OCI-LY1 (cell line): ENCODE measurements around the gene SLC12A5.

Experiments used
- H2AFZ ChIP-seq: fragments of 200-600 bp; sonication (generic), shearing (Covaris generic); 2 replicates; pipeline ENCODE4 v1.6.0; 2014; ENCODE audit warnings: antibody characterized with exemption, mild to moderate bottlenecking, low read length
- H3F3A ChIP-seq: fragments of 200-600 bp; sonication (generic), shearing (Covaris generic); 2 replicates; pipeline ENCODE4 v1.6.0; 2014; ENCODE audit warnings: mild to moderate bottlenecking, antibody characterized with exemption, low read length, moderate library complexity; ENCODE audit not compliant: insufficient read depth
- H3K27ac ChIP-seq: fragments of 200-600 bp; sonication (generic); 2 replicates; pipeline ENCODE4 v1.5.1; 2014; ENCODE audit warnings: low read length, mixed run types, mild to moderate bottlenecking, low read depth; ENCODE audit not compliant: poor library complexity, severe bottlenecking
- H3K27me3 ChIP-seq: fragments of 200-600 bp; sonication (generic); 2 replicates; pipeline ENCODE4 v1.6.0; 2014; ENCODE audit warnings: antibody characterized with exemption, mild to moderate bottlenecking, low read length, moderate library complexity; ENCODE audit not compliant: insufficient read depth
- H3K36me3 ChIP-seq: fragments of 200-600 bp; sonication (generic); 2 replicates; pipeline ENCODE4 v1.6.1; 2014; ENCODE audit warnings: mild to moderate bottlenecking, antibody characterized with exemption, low read length, moderate library complexity, mixed read lengths; ENCODE audit not compliant: insufficient read depth
- H3K4me1 ChIP-seq: fragments of 200-600 bp; sonication (generic); 2 replicates; pipeline ENCODE4 v1.5.1; 2014; ENCODE audit warnings: mild to moderate bottlenecking, low read length, moderate library complexity; ENCODE audit not compliant: insufficient read depth, severe bottlenecking
- H3K4me2 ChIP-seq: fragments of 200-600 bp; sonication (generic), shearing (Covaris generic); 2 replicates; pipeline ENCODE4 v1.6.1; 2014; ENCODE audit warnings: low read length
- H3K4me3 ChIP-seq: fragments of 200-600 bp; sonication (generic); 2 replicates; pipeline ENCODE4 v1.5.1; 2014; ENCODE audit warnings: low read length, low read depth, mild to moderate bottlenecking, mixed read lengths; ENCODE audit not compliant: poor library complexity, severe bottlenecking
- H3K79me2 ChIP-seq: fragments of 200-600 bp; shearing (Covaris generic); 2 replicates; pipeline ENCODE4 v1.6.1; 2016; ENCODE audit warnings: mixed run types, low read length, mixed read lengths; ENCODE audit not compliant: insufficient read depth
- H3K9ac ChIP-seq: fragments of 200-600 bp; sonication (generic), shearing (Covaris generic); 2 replicates; pipeline ENCODE4 v1.6.1; 2014; ENCODE audit warnings: mild to moderate bottlenecking, low read length, mixed read lengths
- H3K9me2 ChIP-seq: fragments of 200-600 bp; sonication (generic), shearing (Covaris generic); 2 replicates; pipeline ENCODE4 v1.6.1; 2014; ENCODE audit warnings: low read depth, mild to moderate bottlenecking, low read length, mixed read lengths
- H3K9me3 ChIP-seq: fragments of 200-600 bp; shearing (Covaris generic); 2 replicates; pipeline ENCODE4 v1.6.1; 2014; ENCODE audit warnings: low read length, mixed read lengths
- H4K20me1 ChIP-seq: fragments of 200-600 bp; sonication (generic), shearing (Covaris generic); 2 replicates; pipeline ENCODE4 v1.6.0; 2016; ENCODE audit warnings: mild to moderate bottlenecking, low read length; ENCODE audit not compliant: insufficient read depth
- EZH2 ChIP-seq: fragments of 200-600 bp; sonication (generic), shearing (Covaris generic); IDR thresholded peaks from 2 replicates; pipeline ENCODE4 v1.8.0; 2017; ENCODE audit warnings: borderline replicate concordance, mixed run types, mild to moderate bottlenecking, antibody characterized with exemption, low read length, moderate library complexity, mixed read lengths
- TF ChIP-seq, protein P1 (sequence below): fragments of 200-600 bp; sonication (generic), shearing (Covaris generic); IDR thresholded peaks from 2 replicates; pipeline ENCODE4 v1.5.1; 2017; ENCODE audit warnings: mild to moderate bottlenecking, antibody characterized with exemption, low read length, moderate library complexity, mixed read lengths

SLC12A5 gene

DNA sequence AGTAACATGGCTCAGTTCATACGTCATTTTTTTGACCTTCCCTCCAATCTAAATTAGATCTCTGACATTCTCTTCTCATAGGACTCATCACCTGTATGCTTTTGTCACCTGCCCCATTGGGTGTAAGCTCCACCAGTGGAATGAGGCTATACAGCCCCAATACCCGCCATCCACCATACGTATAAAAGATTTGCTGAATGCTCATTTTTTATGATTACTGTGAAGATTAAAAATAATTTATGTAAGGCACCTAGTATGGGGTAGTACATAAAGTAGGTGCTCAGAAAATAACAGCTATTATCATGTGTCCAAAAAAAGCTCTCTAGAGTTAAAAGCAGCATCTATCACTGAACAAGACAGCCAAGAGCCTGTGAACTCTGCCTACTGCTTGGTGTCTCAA is 36.7 kb downstream of the SLC12A5 start:
- Histone ChIP-seq H3K36me3 (peaks cover 92% of the 10 kb centered on the region), H3K79me2 (no peaks in the 10 kb centered on the region), H3K27ac (no peak overlapping the region), H2AFZ (no peak overlapping the region), H3K9me2 (no peaks in the 10 kb centered on the region), H3F3A (no peaks in the 10 kb centered on the region), H4K20me1 (no peaks in the 10 kb centered on the region), H3K4me3 (no peak overlapping the region), H3K4me2 (no peak overlapping the region), H3K4me1 (peaks cover 11% of the 10 kb centered on the region), H3K9ac (no peak overlapping the region), H3K9me3 (no peaks in the 10 kb centered on the region), H3K27me3 (no peaks in the 10 kb centered on the region)
- TF ChIP-seq, protein P1, sequence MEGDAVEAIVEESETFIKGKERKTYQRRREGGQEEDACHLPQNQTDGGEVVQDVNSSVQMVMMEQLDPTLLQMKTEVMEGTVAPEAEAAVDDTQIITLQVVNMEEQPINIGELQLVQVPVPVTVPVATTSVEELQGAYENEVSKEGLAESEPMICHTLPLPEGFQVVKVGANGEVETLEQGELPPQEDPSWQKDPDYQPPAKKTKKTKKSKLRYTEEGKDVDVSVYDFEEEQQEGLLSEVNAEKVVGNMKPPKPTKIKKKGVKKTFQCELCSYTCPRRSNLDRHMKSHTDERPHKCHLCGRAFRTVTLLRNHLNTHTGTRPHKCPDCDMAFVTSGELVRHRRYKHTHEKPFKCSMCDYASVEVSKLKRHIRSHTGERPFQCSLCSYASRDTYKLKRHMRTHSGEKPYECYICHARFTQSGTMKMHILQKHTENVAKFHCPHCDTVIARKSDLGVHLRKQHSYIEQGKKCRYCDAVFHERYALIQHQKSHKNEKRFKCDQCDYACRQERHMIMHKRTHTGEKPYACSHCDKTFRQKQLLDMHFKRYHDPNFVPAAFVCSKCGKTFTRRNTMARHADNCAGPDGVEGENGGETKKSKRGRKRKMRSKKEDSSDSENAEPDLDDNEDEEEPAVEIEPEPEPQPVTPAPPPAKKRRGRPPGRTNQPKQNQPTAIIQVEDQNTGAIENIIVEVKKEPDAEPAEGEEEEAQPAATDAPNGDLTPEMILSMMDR = no peak
- no peak for TF ChIP-seq EZH2

DNA sequence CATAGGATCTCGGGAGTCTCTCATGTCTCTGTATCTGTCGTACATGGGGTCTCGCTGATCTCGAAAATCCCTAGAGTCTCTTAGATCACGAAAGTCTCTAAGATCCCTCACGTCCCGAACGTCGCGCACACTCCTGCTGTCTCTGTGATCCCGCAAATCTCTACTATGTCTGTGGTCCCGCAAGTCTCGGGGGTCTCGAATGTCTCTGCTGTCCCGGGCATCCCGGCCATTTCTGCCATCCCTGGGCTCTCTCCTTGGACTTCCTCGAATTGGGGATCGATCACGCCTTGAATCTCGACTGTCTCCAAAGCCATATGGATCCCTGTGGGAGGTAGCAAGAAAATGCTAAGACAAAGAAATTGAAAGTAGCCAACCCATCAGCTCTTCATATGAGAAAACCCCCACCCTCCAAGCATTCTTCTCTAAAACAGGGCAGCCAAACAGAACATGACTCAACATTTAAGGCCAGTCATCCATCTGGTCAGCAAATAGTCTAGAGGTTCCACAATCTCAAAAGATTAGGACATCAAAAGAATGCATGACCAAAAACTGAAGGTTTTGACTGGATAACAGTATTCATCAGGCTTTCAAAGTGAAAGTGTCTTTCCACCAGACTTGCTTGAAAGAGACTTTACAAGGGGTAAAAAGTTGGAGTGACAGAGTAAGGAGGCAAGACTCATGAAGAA is 41.3 kb downstream of the SLC12A5 start:
- H3F3A ChIP-seq = no peaks in the 10 kb centered on the region
- H4K20me1 ChIP-seq = no peaks in the 10 kb centered on the region
- peaks cover 57% of the 10 kb centered on the region for H3K36me3 ChIP-seq
- H3K9me2 ChIP-seq = no peaks in the 10 kb centered on the region
- no peak overlapping the region for H2AFZ ChIP-seq
- H3K4me2 ChIP-seq = no peak overlapping the region
- H3K9ac ChIP-seq = no peak overlapping the region
- H3K79me2 ChIP-seq = no peaks in the 10 kb centered on the region
- H3K9me3 ChIP-seq = no peaks in the 10 kb centered on the region
- no peak overlapping the region for H3K27ac ChIP-seq
- TF ChIP-seq, protein P1 = no peak
- TF ChIP-seq EZH2 = no peak
- no peaks in the 10 kb centered on the region for H3K27me3 ChIP-seq
- H3K4me1 ChIP-seq = no peaks in the 10 kb centered on the region
- no peak overlapping the region for H3K4me3 ChIP-seq

DNA sequence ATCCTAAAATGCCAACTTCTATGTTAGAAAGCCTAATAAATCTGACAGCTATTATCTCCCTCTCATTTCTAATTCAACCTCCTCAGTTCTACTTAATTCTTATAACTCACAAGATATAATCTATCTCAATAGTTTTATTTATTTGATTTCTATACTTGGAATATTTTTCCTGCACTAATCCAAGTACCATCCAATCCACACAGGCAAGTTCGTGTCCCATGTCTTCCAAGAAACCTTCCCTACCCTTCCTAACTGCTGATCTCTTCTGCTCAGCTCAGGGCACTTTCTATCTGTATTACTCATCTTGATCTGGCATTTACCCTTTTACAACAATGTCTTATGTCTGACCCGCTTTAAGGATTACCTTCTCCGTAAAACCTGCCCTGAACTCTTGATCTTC is 42.6 kb downstream of the SLC12A5 start:
- Histone ChIP-seq H3K36me3 (peaks cover 55% of the 10 kb centered on the region), H3K9ac (no peak overlapping the region), H3K4me3 (no peak overlapping the region), H3K4me2 (no peak overlapping the region), H3K9me3 (no peaks in the 10 kb centered on the region), H4K20me1 (no peaks in the 10 kb centered on the region), H3K4me1 (no peaks in the 10 kb centered on the region), H3K79me2 (no peaks in the 10 kb centered on the region), H3K27me3 (no peaks in the 10 kb centered on the region), H3F3A (no peaks in the 10 kb centered on the region), H2AFZ (no peak overlapping the region), H3K9me2 (no peaks in the 10 kb centered on the region), H3K27ac (no peak overlapping the region)
- TF ChIP-seq EZH2 = no peak
- TF ChIP-seq, protein P1 = no peak
